GM19238 (cell line): ENCODE results near the gene PDZD2.
"Not testable (repeated sequence)": the region's sequence is repeated elsewhere in the genome, so short reads cannot be mapped to it uniquely, and the experiment has no call there.

Experiments
- DNase-seq: peaks from one replicate; pipeline ENCODE4 v3.0.0; 2011; ENCODE audit warnings: low spot score; ENCODE audit not compliant: insufficient read length

Gene PDZD2

DNA sequence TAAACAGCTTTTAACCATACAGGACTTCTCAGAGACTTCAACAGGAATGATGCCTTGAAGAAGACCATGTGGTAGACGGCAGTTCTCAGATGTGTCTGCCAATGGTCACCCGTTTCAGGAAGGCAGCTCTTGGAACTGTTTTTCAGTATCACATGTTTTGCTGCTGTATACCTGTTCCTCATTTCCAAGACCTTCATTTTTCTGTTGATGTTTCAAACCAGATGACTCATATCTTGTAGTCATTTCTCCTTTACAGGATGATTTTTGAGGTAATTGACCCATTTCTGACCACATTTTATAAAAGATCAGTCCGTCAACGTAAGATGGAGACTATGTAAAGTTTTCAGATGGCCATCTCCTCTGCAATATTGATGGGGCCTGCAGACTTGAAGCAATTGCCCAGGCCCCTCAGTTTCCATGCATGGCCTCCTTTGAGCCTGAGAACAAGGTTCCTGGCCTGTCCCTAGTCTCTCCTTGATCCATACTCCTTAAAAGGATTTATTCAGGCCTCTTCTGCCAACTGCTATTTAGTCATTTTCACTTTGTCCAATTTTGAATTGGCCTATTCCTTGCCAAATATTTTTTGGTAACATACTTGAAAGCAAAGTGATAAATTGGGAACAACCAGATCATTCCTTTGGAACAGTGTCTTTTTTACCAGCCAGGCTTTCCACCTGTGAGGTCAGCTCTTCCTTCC lies 128.6 kb downstream of the PDZD2 start:
- DNase-seq = no peak

DNA sequence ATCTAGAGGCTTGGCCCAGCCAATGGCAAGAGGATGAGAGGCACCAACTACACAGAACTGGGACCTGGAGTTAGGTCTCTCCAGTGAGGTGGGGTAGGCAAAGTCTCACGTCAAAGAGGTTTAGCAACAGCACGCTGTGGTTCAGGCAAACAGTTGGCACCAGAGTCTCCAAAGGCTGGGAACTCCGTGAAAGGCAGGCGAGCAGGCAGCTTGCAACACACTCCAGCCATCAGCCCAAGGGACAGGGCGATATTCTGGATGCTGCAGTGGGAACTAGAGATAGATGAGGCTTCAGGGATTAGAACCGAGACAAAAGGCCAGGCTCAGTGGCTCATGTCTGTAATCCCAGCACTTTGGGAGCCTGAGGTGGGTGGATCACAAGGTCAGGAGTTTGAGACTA lies 129.1 kb downstream of the PDZD2 start:
- DNase-seq = no peak

- DNase-seq = no peak
Observed at GRCh38 chr5:31768784-31769183, 129.9 kb downstream of the PDZD2 start.

DNA sequence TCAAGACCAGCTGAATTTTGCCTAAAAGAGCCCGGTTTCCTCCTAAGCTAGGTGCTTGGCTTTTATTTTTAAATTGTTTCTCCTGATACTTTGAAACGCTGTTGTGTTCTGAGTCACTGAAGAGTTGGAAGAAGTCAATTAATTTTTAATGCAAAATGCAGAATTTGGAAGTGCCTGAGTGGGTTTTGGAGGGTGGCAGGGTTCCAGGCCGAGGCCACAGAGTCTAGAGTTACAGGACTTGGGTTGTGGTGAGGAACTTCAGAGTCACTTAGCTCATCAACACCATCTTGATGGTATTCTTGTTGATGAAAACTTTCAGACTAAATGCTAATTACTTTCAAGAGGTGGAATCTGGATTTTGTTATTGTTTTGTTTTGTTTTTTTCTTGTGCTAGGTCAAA lies 130.6 kb downstream of the PDZD2 start:
- DNase-seq = no peak

DNA sequence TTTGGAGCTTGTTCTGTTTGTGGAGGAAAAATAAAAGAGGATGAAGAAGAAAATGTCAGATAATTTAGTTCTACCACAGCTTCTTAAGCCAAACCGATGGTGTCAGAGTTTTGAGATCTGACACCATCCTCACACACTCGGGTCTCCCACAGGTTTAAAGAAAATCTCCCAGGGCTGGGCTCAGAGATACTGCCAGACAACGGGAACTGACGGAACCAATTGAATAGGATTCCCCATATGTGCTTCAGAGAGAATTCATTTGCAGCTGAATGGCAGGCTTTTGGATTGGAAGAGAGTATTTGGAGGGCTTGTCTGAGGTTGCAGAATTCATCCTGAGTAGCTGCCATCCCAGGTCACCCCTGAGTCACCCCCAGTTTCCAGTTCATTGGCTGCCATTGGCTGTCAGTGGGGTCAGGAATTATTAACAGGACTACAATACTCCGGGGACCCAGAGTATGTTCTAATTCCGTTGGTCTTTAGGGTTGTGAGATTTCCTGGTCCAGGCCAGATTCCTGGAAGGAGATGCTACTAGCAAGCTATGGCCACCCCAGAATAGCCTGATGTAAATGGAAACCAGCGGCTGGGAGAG lies 131.3 kb downstream of the PDZD2 start:
- DNase-seq = no peak

DNA sequence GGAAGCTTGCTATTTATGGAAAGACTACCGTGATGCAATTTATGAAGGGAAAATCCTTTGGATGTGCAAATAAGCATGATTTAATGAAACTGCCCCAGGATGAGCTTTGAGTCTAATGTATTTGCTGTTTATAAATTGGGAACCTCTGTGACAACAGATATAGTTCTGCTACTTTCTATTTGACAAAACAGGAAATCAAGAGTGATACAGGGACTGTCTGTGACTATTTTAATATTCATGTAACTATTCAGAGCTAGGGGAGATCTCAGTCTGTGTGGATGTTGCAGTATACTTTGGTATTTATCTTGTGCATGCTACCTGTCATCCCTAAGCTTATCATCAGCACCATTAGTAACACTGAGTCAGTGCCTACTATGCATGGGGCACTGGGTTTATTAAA lies 132.1 kb downstream of the PDZD2 start:
- DNase-seq = peak; percentile 34

DNA sequence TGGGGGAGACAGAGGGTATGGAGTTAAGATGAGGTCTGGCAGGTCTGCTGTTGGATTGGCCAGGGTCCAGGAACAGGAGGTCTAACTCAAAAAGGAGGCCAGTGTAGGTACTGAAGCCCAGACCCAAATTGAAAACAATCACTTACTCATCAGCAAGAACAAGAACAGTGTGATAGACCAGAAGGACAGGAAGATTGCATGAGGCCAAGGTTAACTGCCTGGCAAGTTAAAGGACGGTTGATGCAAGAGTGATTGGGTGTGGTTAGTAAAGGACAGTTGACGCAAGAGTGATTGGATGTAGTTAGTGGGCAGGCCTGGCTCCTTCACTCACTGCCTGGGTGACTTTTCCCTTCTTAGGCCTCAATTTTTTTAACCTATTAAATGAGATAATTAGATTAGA lies 132.6 kb downstream of the PDZD2 start:
- no peak for DNase-seq

DNA sequence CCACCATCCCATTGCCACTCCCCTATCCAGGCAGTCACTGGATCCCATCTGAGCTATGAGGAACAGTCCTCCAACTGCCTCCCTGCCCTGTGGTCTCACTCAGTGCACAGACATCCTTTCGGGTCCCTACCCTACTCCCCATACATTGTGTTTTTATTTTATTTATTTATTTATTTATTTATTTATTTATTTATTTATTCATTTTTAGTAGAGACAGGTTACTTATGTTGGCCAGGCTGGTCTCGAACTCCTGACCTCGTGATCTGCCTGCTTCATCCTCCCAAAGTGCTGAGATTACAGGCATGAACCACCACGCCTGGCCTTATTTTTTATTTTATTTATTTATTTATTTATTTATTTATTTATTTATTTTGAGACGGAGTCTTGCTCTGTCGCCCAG lies 137.4 kb downstream of the PDZD2 start:
- DNase-seq = not testable (repeated sequence)

GRCh38 chr5:31776976-31777651 lies 138.2 kb downstream of the PDZD2 start:
- no peak for DNase-seq

DNA sequence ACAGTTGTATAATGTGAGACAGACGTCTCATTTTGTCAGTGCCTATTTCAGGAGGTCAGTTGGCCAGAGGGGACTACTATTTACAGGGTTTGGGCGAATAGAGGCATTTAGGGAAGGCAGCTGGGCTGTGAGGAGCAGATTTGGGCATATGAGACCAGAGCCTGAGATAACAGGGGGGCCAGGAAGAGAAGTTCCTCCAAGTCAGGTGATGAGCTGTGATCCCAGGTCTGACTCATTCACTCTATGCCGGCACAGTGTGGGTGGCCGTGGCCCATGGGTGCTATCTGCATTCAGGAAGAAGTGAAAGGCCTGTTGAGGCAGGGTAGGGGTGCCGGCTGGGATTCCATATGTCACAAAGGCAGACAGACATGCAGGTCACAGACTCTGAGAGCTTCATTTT lies 142.8 kb downstream of the PDZD2 start:
- no peak for DNase-seq

GRCh38 chr5:31783086-31783645 lies 144.2 kb downstream of the PDZD2 start:
- DNase-seq = no peak

- DNase-seq = no peak
Observed at GRCh38 chr5:31783731-31784130, 144.8 kb downstream of the PDZD2 start.

GRCh38 chr5:31786090-31786631 lies 147.2 kb downstream of the PDZD2 start:
- DNase-seq = no peak

DNA sequence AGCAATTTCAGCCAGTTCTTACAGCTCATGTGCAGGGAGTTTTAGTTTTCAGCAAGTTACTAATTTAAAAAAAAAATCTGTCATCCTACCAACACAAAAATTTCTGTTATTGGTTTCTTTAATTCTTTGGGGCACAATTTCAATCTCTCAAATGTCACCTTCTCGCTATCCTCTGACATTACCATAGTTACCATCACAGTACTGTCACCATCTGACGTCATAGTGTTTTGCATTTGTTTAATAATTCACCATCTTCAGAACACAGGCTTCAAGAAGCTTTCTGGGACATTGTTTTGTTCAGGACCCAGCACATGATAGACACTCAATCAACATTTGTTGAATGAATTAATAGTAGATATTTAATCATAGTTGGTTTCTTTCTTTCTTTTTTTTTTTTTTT lies 155.1 kb downstream of the PDZD2 start:
- DNase-seq = no peak

DNA sequence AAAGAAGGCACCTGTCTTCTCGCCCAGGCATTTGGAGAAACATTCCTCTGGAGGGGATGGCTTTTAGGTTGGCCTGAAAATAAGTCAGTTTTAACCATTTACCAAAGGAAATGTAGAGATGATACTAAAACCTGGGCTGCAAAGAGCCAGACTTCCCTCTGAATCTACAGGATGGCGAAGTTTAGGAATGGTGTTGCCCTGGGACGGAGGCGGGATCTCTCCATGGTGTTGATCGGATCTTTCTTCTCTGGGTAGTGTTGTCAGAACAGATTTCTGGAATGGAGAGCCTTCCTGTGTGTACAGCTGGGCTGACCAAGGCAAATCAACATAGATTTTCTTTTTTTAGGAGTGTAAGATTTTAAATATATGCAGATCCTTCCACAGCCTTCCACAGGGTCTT lies 159.2 kb downstream of the PDZD2 start:
- DNase-seq = no peak

DNA sequence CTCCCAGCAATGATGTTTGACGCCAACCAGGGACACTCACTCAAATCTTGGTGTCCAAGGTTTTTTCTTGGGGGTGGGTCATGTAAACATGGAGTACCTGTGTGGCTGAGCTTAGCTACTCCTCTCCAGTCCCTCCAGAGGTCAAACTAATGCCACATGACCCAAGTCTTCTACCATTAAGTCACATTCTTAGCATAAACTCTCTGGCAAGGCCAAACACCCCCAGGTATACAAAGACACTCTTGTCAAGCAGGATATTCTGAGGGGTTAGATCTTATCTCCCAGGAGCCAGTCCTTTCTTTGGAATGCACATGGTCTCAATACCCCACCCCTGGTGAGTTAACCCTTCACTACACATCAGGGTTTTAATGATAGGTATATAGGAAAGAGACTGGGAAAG lies 161.4 kb downstream of the PDZD2 start:
- DNase-seq = no peak

DNA sequence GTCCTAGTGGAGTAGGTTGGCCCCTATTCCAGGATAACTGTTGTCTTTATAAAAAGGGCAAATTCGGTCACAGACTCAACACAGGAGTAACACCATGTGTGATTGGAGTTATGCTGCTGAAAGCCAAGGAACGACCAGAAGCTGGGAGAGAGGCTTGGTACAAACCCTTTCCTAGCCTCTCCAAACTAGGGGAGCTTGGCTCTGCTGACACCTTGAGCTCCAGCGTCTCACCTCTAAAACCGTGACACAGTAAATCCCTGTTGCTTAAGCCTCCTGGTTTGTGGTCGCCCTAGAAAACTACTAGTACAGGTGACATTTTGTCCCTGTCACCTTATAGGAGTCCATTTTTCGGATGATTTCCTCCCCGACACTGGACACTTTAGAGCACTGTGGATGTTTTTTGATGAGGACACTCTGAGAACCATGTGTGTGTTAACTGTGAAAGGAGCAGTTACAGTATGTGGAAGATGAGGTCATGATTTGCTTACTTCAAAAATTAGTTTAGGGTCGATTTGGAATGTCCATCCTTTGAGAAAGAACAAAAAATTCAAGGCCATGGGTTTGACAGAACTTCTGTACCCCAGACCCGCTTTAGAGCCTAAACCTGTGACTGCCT lies 167.0 kb downstream of the PDZD2 start:
- no peak for DNase-seq

DNA sequence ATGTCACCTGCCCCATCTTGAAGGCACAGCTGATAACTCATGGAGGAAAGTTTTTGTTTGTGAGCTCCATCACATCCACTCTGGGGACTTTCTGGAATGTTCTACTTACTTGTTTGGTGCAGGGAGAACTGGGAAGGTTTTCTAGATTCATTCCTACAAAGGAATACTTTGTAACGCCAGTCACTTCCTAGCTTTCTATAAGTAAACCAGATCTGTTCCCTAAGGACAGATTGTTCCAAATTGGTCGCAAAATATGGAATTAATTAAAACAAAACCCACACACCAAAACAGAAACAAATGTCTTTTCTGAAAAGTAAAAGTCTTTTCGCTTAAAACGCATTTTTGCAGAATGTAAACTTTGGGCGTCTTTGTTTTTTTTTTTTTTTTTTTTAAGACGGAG lies 167.6 kb downstream of the PDZD2 start:
- DNase-seq = no peak

DNA sequence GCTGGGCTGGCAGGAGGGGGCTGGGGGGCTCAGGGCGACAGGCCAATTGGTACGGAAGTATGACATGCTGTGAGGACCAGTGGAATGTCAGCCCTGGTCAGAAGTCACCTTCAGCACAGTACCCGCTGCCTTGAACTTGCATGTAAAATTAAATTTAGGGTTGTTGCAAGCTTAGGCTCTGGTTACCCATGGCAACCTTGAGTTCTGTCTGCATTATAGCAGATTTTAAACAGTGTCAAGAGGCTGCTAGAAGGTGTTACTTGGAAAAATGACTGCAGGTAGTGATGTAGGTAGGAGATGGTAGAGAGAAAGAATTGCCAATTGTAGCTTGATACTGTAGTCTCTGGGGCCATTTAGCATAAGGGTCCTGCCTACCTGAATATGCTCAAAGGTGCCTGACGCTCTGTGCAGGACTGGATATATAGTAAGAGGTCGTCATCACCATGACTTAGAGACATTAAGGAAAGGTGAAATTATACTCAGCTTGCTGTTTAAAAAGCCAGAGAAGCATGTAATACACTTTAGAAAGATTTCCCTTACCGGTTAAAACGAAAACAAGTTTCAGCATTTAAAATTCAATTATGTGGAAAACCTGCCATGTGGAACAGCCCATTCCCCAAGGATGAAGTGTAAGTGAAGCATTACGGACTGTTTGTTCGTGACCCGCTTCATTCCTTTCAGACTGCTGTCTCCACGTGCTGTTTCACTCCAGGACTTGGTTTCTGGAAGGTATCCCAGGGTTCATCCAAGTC lies 169.0 kb downstream of the PDZD2 start:
- DNase-seq = no peak

GRCh38 chr5:31809050-31809870 lies 170.3 kb downstream of the PDZD2 start:
- peak; percentile 30 for DNase-seq
